HAP-1 (cell line): ENCODE results near the gene MTHFD1L.

Source experiments
- DNase-seq, 2 experiments: peaks; one replicate each; pipeline ENCODE4 v3.0.0-alpha.2; 2016 to 2020; ENCODE audit warnings: low spot score in 2 of 2
- H3K27me3 ChIP-seq: fragments of 250-450 bp; sonication (Bioruptor Pico); 2 replicates; pipeline ENCODE4 v1.5.1; 2020; ENCODE audit warnings: low read depth, mild to moderate bottlenecking, moderate library complexity
- H3K36me3 ChIP-seq: fragments of 250-450 bp; sonication (Bioruptor Pico); replicated peaks from 2 replicates; pipeline ENCODE4 v1.5.1; 2020; ENCODE audit warnings: mild to moderate bottlenecking
- H3K4me1 ChIP-seq: fragments of 250-450 bp; sonication (Bioruptor Pico); 2 replicates; pipeline ENCODE4 v1.5.1; 2020; ENCODE audit warnings: mild to moderate bottlenecking
- H3K4me3 ChIP-seq: fragments of 250-450 bp; sonication (Bioruptor Pico); 2 replicates; pipeline ENCODE4 v1.5.1; 2020; ENCODE audit warnings: mild to moderate bottlenecking, moderate library complexity
- H3K9me3 ChIP-seq: fragments of 250-450 bp; sonication (Bioruptor Pico); 2 replicates; pipeline ENCODE4 v1.5.1; 2020; ENCODE audit warnings: mild to moderate bottlenecking, moderate library complexity
- in situ Hi-C: fragments of 300-500 bp; cut with MboI; formaldehyde crosslinking; loops from 3 replicates; pipeline ENCODE4 v1.14.3; 2020; ENCODE audit warnings: low sequenced_read_pairs, inconsistent platforms, mixed read lengths

The MTHFD1L gene

DNA sequence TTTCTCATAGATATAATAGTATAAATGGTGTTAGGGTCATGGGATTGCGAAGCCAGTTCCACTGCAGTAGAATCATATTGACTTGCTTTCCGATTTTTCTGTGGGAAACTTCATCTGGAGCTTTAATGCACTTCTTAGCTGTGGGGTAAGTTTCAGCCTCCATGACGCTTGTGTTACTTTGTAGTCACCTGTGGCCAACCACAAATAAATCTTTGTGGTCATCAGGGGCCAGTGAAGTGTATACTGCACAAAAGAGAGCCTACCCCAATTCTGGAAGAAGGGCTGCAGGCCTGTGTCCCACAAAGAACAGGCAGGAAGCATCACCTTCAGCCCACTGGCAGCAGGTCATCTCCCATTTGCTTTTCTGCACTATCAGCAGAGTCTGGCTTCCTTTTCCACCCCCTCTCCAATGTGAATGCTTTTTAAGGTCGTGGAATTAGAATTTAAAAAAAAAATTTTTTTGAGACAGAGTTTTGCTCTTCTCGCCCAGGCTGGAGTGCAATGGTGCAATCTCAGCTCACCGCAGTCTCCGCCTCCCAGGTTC is 32.0 kb downstream of the MTHFD1L start:
- Histone ChIP-seq H3K36me3 (peaks cover 48% of the 10 kb centered on the region), H3K4me1 (no peaks in the 10 kb centered on the region), H3K9me3 (no peaks in the 10 kb centered on the region), H3K27me3 (no peaks in the 10 kb centered on the region), H3K4me3 (no peak overlapping the region)
- no peak for DNase-seq
- in situ Hi-C loops: loop anchor here (10.0 kb wide), 1 partner anchor 427 kb away; no protein-coding TSS in a partner anchor

DNA sequence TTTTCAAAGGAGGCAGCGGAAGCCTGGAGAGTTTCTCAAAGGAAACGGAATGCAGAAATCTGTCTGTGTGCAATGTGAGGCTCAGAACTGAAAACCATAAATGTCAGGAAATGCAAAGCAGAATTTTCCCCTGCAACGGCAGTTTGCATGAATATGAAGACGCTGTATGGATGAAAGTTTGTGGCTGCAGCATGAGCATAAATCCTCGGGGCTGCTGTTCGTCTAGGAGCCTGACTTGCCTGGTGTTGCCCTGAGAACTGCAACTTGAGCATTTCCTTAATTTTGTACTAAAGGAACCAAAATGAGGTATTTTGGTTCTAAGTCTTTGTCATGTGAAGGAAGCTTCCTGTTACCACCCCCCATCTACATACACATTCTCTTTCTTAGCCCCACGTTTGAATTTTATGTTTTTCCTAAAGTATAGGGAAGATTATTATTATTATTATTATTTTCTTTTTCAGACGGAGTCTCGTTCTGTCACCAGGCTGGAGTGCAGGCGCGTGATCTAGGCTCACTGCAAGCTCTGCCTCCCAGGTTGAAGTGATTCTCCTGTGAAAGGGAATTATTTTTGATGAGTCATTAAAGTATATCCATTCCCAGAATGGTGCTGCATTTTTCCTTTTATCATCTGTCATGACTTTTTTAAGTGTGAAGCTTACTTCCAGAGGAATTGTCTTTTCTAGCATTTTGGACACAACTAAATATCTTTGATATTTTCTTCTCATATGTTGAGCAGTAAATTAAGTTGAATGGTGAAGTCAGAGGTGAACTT is 33.1 kb downstream of the MTHFD1L start:
- in situ Hi-C loops: loop anchor here (10.0 kb wide), 1 partner anchor 426 kb away; no protein-coding TSS in a partner anchor
- H3K4me1 ChIP-seq: no peaks in the 10 kb centered on the region
- no peaks in the 10 kb centered on the region for H3K27me3 ChIP-seq
- DNase-seq: no peak
- no peak overlapping the region for H3K4me3 ChIP-seq
- no peaks in the 10 kb centered on the region for H3K9me3 ChIP-seq
- peaks cover 36% of the 10 kb centered on the region for H3K36me3 ChIP-seq

DNA sequence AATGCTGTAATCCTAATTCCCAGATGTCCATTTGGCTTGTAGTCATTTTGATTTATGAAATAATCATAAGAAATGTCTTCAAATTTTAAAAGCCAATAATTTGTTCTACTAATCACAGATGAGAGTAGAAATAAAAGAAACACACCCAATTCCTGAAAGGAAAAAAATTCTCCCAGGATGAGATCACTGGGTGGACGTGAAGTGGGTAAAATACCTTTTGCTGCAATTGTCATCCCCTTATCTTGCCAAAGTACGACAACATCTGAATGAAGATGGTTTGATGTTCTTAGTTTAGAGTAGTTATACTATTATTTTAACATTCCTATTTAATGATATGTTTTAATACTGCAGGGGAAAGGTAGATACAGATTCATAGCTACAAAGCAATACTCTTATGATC is 33.7 kb downstream of the MTHFD1L start:
- no peaks in the 10 kb centered on the region for H3K27me3 ChIP-seq
- H3K36me3 ChIP-seq: peaks cover 33% of the 10 kb centered on the region
- H3K4me1 ChIP-seq: no peaks in the 10 kb centered on the region
- no peak for DNase-seq
- no peaks in the 10 kb centered on the region for H3K9me3 ChIP-seq
- in situ Hi-C loops: loop anchor here (10.0 kb wide), 1 partner anchor 426 kb away; no protein-coding TSS in a partner anchor
- no peak overlapping the region for H3K4me3 ChIP-seq

GRCh38 chr6:150900049-150900448 is 34.5 kb downstream of the MTHFD1L start:
- no peaks in the 10 kb centered on the region for H3K27me3 ChIP-seq
- DNase-seq: no peak
- no peaks in the 10 kb centered on the region for H3K9me3 ChIP-seq
- no peak overlapping the region for H3K4me3 ChIP-seq
- in situ Hi-C loops: no loop called here
- peaks cover 28% of the 10 kb centered on the region for H3K36me3 ChIP-seq
- H3K4me1 ChIP-seq: no peaks in the 10 kb centered on the region

GRCh38 chr6:150902142-150902776 is 36.8 kb downstream of the MTHFD1L start:
- no peaks in the 10 kb centered on the region for H3K27me3 ChIP-seq
- H3K4me3 ChIP-seq: no peak overlapping the region
- no peak for DNase-seq
- in situ Hi-C loops: no loop called here
- peaks cover 42% of the 10 kb centered on the region for H3K36me3 ChIP-seq
- H3K9me3 ChIP-seq: no peaks in the 10 kb centered on the region
- H3K4me1 ChIP-seq: no peaks in the 10 kb centered on the region

- DNase-seq: peak in 1 of 2 experiments; percentile 33
- Histone ChIP-seq H3K27me3 (no peaks in the 10 kb centered on the region), H3K36me3 (peaks cover 39% of the 10 kb centered on the region)
Observed at GRCh38 chr6:150905769-150906168, 40.3 kb downstream of the MTHFD1L start.

DNA sequence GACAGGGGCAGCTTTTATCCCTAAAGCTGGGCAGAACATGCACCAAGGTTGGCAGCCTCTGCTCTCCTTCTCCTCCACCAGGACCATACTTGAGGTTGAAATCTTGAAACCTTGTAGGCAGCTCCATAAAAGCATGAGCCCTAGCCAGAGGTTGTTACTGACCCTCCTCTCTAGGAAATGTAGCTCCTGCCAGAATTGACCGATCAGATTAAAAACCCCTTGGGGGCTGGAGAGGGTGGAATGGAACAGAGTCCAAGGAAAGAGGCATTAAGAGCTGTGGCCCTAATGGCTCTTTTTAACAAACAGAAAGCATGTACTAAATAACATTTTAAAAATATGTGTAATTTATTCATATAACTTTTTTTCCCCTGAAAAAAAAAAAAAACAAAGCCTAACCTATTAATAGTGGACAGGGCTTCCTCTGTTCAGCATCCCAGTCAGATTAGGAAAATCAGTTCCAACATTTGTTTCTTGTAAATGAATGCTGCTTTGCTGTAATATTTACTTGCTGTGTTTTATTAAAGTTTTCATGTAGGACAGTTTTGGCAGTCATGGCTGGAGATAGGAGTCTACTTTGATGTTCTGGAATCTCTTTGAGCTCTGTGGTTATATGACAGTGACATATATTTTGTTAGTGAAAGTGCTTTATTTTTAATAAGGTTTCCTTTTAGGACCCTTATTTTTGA is 41.3 kb downstream of the MTHFD1L start:
- DNase-seq: no peak
- in situ Hi-C loops: no loop called here
- no peaks in the 10 kb centered on the region for H3K4me1 ChIP-seq
- H3K27me3 ChIP-seq: no peaks in the 10 kb centered on the region
- no peak overlapping the region for H3K4me3 ChIP-seq
- H3K9me3 ChIP-seq: no peaks in the 10 kb centered on the region
- peaks cover 45% of the 10 kb centered on the region for H3K36me3 ChIP-seq

More at GRCh38 chr6:150905769-150906168, 40.3 kb downstream of the MTHFD1L start:
- no peak overlapping the region for H3K4me3 ChIP-seq
- in situ Hi-C loops: no loop called here
- no peaks in the 10 kb centered on the region for H3K4me1 ChIP-seq
- H3K9me3 ChIP-seq: no peaks in the 10 kb centered on the region

- no peak overlapping the region for H3K4me3 ChIP-seq
- H3K4me1 ChIP-seq: no peaks in the 10 kb centered on the region
- H3K36me3 ChIP-seq: peaks cover 47% of the 10 kb centered on the region
- no peaks in the 10 kb centered on the region for H3K9me3 ChIP-seq
- in situ Hi-C loops: no loop called here
- H3K27me3 ChIP-seq: no peaks in the 10 kb centered on the region
- no peak for DNase-seq
Observed at GRCh38 chr6:150907383-150907782, 41.9 kb downstream of the MTHFD1L start.

GRCh38 chr6:150908901-150909300 is 43.4 kb downstream of the MTHFD1L start:
- no peak for DNase-seq
- no peaks in the 10 kb centered on the region for H3K27me3 ChIP-seq
- H3K4me1 ChIP-seq: no peaks in the 10 kb centered on the region
- in situ Hi-C loops: no loop called here
- no peak overlapping the region for H3K4me3 ChIP-seq
- no peaks in the 10 kb centered on the region for H3K9me3 ChIP-seq
- H3K36me3 ChIP-seq: peaks cover 47% of the 10 kb centered on the region

GRCh38 chr6:150910561-150910960 is 45.1 kb downstream of the MTHFD1L start:
- H3K4me3 ChIP-seq: no peak overlapping the region
- H3K36me3 ChIP-seq: peaks cover 46% of the 10 kb centered on the region
- no peak for DNase-seq
- H3K27me3 ChIP-seq: no peaks in the 10 kb centered on the region
- H3K9me3 ChIP-seq: no peaks in the 10 kb centered on the region
- no peaks in the 10 kb centered on the region for H3K4me1 ChIP-seq
- in situ Hi-C loops: no loop called here

DNA sequence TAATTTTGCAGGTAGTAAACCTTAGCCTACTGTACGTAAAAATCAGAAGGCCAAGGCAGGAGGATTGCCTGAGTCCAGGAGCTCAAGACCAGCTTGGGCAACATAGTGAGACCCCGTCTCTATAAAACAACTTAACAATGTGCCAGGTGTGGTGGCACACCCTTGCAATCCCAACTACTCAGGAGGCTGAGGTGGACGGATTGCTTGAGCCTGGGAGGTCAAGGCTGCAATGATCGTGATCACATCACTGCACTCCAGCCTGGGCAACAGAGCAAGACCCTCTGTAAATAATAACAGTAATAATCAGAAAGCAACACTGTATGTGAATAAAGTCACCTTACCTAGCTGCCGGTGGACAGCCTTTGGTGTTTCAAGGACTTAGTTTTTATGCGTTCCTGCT is 48.9 kb downstream of the MTHFD1L start:
- DNase-seq: no peak
- in situ Hi-C loops: no loop called here
- Histone ChIP-seq H3K27me3 (no peaks in the 10 kb centered on the region), H3K4me3 (no peak overlapping the region), H3K4me1 (no peaks in the 10 kb centered on the region), H3K36me3 (peaks cover 47% of the 10 kb centered on the region), H3K9me3 (no peaks in the 10 kb centered on the region)

- no peak for DNase-seq
- Histone ChIP-seq H3K36me3 (peaks cover 48% of the 10 kb centered on the region), H3K9me3 (no peaks in the 10 kb centered on the region), H3K4me3 (no peak overlapping the region), H3K4me1 (no peaks in the 10 kb centered on the region), H3K27me3 (no peaks in the 10 kb centered on the region)
- in situ Hi-C loops: no loop called here
Observed at GRCh38 chr6:150915131-150915879, 49.8 kb downstream of the MTHFD1L start.

DNA sequence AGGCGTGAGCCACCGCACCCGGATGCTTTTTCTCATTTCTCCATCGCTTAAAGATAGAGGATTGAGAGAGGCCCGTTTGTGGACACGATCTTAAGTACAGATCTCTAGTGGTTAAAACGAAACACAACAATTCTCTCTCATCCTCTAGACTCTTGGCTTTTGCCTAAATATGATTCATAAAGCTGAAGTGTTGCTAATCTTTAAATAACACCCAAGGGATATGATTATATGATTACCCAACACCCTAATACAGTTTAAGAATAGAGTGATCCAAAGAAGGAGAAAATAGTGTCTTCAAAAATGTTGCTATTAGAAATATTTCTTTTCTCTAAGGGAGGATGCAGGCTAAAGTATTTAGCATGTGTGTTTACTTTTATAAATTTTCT is 50.4 kb downstream of the MTHFD1L start:
- Histone ChIP-seq H3K9me3 (no peaks in the 10 kb centered on the region), H3K4me3 (no peak overlapping the region), H3K27me3 (no peaks in the 10 kb centered on the region), H3K4me1 (no peaks in the 10 kb centered on the region), H3K36me3 (peaks cover 47% of the 10 kb centered on the region)
- DNase-seq: no peak
- in situ Hi-C loops: no loop called here
